GM19035 (cell line): ENCODE results near the gene CLASP1.

ENCODE experiments used
- ATAC-seq: cut with Tn5 transposase; IDR thresholded peaks from one replicate; pipeline ENCODE4 v1.9.1; 2021; ENCODE audit not compliant: unreplicated experiment

CLASP1 gene

DNA sequence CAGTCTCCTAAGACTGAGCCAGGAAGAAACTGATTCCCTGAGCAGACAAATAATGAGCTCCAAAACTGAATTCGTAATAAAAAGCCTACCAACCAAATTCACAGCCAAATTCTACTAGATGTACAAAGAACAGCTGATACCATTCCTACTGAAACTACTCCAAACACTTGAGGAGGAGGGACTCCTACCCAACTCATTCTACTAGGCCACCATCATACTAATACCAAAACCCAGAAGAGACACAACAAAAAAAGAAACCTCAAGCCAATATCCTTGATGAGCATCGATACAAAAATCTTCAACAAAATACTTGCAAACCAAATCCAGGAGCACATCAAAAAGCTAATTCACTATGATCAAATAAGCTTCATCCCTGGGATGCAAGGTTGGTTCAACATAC, 98.6 kb downstream of the CLASP1 start:
- no peak for ATAC-seq

DNA sequence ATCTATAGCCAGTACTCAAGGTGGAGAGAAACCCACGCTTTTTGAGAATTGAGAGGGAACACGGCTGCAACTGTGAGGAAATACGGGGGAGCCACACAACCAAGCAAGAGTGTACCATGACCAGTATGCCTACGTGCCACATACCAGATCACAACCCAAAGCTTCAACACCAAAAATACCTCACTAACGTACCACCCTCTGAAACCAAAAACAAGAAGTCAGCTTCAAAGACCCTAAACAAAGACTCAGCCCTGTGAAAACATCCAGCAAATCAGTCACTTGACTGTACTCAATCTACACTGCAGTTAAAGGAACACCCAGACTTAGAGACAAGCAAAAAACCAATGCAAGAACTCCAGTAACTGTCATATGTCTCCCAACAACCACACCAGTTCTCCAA, 101.6 kb downstream of the CLASP1 start:
- no peak for ATAC-seq

DNA sequence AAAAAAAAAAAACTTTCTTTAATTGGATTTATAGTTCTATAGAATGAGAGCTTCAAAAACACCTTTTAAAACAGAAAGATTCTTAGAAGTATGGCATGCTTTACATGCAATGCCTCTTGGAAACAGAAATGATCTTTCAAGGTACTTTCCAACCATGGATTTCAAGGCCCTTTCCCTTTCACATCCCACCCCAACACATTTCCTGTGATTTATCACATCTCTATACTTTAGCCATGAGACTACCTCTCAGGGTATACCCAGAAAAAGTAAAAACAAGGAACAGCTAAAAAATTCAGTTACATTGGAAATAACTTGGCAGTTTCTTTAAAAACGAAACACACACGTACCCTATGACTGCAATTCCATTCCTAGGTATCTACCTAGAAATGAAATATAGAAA, 103.3 kb downstream of the CLASP1 start:
- no peak for ATAC-seq

DNA sequence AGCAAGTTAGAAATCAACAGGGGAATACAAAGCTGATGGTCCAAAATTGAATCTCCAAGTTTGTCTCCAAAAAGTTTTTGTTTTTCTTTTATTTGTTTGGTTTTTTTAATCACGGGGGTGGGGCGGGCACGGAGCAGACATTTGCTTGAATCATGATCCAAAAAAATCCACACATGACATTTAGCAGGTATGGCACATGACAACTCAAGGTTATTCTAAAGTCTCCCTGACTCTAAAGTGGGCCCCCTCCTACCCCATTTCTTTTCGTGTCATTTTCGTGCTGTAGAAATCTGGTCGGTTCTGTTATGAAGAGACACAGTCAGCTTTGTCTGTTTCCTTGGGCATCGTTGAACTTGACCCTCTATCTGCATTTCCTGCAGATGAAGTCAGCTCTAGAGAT, 104.0 kb downstream of the CLASP1 start:
- ATAC-seq, result no peak

DNA sequence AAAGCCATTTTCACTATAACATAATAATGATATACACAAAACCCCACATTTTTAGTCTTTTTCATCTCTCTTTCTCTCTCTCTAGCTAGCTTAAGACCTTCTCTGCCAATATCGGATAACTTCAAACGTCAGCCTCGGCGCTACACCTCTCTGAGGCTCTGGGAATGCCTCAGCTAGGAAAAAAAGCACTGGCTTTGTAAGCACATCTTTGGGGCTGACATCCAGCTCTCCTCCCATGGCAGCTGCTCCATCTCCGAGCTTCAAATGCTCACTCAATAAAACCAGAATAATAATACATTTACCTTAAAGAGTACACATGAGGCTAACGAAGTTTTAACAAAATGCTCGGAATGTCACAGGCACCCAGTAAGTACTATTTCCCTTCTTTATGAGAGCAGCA, 107.8 kb downstream of the CLASP1 start:
- ATAC-seq, result no peak

DNA sequence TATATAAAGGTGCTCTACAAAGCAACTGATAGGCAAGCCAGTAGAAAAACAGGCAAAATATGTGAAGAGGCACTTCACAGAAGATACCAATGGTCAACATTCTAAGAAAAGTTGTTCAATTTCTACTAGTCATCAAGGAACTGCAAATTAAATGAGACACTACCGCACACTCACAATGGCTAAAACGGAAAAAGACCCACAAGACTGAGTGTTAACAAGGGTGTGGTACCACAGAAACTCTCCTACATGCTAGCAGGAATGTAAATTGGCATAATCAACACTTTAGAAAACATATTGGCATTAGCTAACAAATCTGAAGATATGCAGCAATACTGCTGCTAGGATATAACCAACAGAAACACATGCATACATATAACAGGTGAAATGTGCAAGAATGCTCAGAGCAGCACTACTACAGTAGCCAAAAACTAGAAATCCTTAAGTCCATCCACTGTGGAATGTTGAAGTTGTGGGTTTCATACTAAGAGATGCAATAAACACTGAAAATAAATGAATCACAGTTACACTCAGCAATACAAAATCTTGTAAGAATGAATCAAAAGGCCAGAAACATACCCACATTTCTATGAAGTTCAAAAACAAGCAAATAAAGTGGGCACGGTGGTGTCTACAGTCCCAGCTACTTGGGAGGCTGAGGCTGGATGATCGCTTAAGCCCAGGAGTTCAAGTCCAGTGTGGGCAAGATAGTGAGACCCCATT, 109.4 kb downstream of the CLASP1 start:
- ATAC-seq, result no peak

DNA sequence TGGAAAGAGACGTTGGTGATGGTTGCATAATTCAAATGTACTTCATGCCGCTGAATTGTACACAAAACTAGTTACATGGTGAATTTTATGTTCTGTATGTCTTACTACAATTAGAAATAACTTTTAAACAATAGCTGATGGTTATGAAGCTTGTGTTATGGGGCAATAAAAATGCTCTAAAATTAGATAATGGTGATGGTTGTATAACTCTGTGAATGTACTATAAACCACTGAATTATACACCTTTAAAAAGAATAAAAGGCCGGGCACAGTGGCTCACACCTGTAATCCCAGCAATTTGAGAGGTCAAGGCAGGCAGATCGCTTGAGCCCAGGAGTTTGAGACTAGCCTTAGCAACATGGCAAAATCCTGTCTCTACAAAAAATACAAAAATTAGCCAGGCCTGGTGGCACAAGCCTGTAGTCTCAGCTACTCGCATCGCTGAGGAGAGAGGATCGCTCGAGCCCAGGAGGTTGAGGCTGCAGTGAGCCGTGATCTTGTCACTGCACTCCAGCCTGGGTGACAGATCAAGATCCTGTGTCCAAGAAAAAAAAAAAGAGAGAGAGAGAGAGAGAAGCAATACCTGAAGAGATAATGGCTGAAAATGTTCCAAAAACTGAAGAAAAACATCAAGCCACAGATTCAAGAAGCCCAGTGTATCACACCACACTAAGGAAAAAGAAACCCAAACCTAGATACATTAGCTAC, 112.3 kb downstream of the CLASP1 start:
- ATAC-seq, result no peak

DNA sequence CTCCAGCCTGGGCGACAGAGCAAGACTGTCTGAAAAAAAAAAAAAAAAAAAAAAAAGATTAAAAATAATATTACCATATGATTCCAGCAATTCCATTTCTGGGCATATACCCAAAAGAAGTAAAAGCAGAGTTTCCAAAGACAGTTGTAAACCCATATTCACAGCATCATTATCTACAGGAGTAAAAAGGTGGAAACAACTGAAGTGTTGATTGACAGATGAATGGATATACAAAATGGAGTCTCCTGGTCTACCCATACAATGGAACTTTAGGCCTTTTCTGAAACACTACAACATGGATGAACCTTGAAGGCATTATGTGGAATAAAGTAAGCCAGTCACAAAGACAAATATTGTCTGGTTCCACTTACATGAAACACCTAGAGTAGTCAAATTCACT, 112.9 kb downstream of the CLASP1 start:
- no peak for ATAC-seq

DNA sequence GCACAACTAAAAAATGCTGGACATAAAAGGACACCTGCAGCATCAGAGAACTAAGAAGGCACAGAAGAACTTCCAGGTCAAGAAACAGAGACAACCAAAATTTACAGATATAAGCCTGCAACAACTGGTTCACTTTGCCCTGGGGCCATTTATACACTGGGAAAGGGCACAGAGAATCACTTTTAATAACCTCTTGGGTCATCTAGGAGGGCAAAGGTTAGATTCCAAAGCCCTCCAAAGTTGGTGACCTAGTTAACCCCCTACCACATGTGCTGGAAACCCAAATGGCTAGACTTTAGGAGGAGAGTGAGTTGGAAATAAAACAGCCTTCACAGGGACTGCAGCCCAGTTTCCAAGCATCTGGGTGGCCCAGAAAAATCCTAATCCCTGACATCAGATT, 115.3 kb downstream of the CLASP1 start:
- no peak for ATAC-seq

DNA sequence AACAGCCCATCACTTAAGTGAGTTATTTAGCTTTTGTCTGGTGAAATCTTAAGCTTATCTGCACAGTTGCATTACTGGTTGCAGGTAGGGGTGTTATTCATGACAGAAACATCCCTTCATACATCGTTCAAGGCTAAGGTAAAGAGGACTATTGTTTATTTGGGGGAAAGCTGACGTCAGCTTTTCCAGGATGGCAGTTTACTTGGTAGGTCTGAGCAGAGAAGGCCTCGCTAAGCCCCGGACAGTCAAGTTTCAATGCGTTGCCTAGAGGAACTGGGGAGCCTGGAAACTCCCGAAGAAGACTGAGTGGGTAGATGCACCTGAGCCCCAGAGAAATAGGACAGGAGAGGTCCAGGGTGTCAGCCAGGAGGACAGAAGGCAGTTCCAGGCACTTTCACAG, 116.4 kb downstream of the CLASP1 start:
- no peak for ATAC-seq

DNA sequence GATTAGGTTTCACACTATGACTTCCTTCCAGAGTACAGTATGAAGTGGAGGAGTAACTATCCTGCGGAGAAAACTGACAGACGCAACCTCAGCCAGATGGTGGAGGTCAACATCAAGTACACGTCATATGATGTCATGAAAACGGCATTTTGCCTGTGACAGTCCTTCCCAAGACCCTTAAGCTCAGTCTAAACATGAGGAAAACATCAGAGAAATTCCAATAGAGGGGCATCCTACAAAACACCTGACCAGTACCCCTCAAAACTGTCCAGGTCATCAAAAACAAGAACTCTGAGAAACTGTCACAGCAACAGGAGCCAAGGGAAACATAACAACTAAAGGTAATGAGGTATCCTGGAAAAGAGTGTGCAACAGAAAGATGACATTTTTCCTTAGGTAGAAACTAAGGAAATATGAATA, 116.9 kb downstream of the CLASP1 start:
- no peak for ATAC-seq

DNA sequence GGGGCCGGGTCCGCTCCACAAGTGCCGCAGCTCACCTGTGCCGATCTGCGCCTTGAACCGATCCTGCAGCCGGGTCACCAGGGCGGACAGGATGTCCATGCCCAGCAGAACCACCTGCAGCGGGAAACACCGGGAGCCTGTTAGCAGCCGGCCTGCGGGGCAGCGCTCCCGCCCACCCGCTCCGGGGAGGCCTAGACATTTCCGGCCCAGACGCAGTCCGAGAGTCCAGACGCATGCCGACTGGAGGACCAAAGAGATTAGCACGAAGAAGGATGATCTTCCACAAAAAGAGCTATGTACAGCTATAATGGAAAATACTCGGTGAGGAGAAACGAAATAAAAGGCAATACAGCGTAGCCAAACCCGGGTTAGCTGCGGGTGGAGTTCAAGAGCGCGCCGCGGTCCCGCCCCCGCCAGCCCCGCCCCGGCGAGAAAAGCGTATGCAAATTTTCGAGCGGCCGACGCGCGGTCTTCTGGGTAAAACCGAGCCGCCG, 119.0 kb downstream of the CLASP1 start:
- ATAC-seq, result peak; percentile 65

DNA sequence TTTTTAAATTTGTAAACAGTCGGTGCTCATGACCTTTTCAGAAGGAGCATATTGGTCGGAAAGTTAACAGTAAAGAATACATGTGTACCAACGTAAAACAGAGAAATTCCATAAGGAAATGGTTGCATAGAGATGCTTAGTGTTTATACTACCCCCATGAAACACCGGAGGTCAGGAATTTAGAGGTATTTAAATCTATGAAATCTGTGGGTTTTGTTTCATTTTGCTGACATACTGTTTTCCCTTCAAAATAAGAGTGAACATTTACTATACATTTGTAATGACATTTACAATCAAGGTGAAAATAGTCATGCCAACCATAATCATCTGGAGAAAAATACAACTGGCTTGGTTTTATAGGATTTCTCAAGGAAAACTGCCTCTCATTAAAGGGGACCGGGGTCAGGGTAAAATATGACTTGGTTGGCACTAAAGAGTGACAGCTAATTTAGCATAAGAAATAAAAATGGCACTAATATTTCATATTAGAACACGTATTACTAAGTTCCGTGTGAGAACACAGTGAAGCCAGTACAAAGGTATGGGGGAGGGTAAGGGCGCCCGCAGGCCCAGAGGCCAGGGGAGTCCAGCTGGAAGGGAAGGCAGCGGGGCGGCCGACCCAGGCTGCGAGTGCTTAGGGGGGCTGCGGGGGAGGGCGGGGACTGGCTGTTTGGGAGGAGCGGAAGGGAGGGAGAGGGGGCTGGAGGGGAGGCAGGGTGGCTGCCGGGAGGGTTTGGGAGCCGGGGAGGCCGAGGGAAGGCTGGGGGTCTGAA, 119.6 kb downstream of the CLASP1 start:
- peak; percentile 6 for ATAC-seq

DNA sequence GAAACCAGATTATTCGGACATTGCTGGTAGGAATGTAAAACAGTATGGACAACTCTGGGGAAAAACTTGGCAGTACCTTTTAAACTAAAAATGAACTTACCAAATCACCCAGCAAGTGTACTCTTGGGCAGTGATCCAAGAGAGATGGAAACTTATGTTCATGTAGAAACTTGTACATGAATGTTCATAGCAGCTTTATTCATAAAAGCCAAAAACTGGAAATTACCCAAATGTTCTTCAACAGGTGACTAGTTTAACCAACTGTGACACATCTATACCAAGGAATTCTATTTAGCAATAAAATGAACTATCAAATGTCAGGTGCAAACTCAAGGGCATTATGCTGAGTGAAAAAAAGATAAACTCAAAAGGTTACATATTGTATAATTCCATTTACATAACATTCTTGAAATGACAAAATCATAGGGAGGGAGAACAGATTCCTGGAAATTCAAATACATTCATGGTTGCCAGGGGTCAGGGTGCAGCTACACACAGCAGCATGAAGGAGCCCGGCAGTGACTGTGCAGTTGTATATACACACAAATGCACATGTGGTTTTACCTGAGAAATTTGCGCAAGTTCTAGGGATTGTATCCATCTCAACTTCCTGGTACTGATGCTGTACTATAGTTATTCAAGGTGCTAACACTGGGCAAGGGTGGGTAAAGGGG, 122.1 kb downstream of the CLASP1 start:
- no peak for ATAC-seq

DNA sequence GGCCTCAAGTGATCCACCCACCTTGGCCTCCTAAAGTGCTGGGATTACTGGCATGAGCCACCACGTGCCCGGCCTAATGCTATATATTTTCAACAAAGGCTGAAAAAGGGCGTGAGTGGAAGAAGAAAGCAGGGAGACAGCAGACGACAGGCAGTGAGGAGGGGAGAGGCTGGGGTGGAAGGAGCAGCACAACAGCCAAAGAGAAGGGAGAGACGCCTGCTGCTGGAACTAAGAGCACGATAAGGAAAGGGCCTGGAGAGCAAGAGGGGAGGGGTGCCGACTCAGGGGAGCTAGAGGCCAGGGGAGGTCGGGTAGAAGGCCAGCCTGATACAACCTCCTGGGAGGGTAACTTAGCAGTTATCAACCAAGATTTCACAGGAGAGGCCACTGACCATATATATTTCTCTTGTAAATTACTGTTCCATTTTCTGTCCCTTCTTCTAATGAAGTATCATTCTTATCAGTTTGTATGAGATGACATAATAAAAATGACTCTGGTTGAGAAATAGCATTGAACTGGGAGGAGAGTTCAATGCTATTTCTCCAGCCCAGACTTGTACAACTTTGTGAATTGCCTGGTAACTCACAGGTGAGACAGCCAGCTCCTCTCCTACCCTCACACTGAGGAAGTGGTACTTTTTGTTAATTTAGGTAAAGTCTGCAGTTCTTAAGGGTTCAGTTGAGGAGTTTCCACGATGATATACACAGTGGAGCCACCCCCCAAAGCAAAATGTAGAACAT, 124.4 kb downstream of the CLASP1 start:
- ATAC-seq, result no peak

DNA sequence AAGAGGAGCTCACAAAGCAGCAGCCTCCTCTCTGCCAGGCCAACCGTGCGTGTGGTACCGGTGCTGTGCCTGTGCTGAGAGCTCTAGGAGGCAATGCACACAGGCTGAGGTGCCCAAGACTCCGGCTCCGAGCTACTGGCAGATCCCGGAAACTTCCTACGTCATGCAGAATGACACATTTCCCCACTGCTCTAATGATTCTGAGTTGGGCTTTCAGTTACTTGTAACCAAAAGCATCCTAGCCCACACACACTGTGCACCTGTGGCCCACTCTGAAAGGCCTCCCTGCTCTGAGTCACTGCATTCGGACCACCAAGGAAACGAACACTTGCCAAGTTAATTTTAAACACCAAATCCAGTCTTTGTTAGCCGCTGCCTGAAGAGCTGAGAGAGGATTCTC, 127.9 kb downstream of the CLASP1 start:
- ATAC-seq, result no peak

DNA sequence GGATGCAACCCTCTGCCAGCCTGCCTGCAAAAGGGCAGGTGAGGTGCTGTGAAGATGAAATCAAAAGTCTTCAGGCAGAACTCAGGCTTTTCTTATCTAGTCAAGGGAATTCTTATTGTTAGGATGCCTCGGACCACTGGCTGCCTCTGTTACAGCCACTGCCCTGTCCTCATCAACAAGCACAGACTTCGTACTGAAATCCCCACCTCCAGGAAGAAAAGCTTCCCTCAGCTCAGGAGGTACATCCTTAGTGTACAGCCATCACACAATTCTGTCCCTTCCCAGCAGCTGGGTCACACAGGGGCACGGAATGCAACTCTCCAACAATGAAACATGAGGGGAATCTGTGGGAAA, 128.6 kb downstream of the CLASP1 start:
- no peak for ATAC-seq

DNA sequence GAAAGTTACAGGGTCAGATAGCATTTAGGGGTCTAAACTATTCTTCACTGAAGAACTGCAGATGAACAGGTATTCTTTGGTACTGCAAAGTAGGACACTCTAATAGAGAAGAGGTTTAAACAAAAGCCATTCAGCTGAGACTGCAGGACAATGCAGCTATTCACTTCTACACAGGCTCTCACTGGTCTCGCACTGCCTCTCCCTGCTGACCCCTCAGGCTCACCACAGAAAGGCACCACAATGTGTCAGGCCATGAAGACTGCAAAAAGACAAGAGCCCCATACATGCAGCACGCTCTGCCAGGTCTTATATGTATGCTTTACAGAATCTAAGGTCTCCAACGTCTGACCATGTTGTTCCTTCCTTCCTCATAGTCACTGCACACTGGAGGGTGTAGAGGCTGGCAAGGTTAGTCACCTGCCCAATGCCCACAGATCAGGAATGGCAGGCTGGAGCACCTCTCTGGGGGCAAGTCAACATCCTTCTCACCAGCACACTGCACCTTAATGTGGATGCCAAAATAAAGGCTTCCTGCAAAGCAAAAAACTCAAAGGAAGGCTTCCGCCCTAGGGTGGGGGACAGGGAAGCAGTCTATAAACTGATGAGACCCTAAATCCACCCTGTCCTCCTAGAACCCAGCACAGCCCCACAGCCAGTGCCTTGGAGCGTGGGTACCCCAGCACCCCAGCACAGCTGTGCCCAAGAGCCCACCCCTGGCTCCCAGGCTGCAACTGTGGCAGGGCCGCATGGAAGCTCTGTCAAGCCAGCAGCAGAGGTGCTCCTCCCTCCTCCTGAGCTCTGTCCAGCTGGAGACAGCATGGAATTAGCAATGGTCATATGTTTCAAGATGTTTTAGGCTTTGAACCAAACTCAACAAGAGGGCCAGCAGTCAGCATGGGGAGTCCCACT, 129.3 kb downstream of the CLASP1 start:
- ATAC-seq, result no peak

DNA sequence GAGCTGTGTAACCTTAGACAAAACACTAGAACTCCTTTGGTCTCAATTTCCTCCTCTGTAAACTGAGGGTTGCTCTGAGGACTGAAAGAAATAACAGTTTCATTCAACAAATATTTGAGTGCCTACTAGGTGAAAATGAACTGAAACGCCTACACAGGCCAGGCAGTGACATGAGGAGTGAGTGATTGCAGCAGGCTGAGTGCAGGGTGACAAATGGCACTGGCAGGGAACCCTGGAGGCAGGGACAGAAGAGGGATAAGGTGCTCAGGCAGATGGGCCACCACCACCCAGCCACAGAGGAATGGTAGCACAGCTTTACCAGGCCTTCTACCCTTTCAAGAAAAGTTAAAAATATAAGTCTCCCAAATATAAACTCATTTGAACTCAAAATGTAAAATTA, 130.1 kb downstream of the CLASP1 start:
- no peak for ATAC-seq
